Measurements from ENCODE around the gene LRRC36.

- TF ChIP-seq ZNF274 (IDR thresholded peaks at IDR 0.05; ENCODE audit: insufficient read depth, insufficient read length) (no peak), MAX (IDR thresholded peaks at IDR 0.05; ENCODE audit: low read depth, low read length) (no peak)
These were observed 99.0 kb downstream of the LRRC36 start for GRCh38 chr16:67425580-67425979.
